Fibroblast of lung (primary cell): ENCODE data around the gene MRS2.

Source experiments
- CTCF ChIP-seq, 2 donors: IDR thresholded peaks in 1 of 2; conservative IDR thresholded peaks in 1 of 2; 1 replicate in 1 of 2; 2 replicates in 1 of 2; pipeline ENCODE4 v1.5.1; 2011 to 2012; ENCODE audit warnings: low read length in 2 of 2, control low read depth in 1 of 2, inconsistent platforms in 1 of 2, low read depth in 1 of 2, mild to moderate bottlenecking in 1 of 2
- EZH2 ChIP-seq: IDR thresholded peaks from 2 replicates; pipeline ENCODE4 v1.5.1; 2012; ENCODE audit warnings: low read length, control low read depth, mild to moderate bottlenecking; ENCODE audit errors: missing control alignments

- TF ChIP-seq CTCF (conservative IDR thresholded peaks at IDR 0.05 in 1 of 2, IDR thresholded peaks at IDR 0.05 in 1 of 2; ENCODE audit: low read depth in 1 of 2, low read length in 2 of 2) (no peak), EZH2 (no peak)
Measured at GRCh38 chr6:24387818-24388217, 14.9 kb upstream of the MRS2 start.
